ENCODE measurements around the gene KCNIP1.

KCNIP1 gene

DNA sequence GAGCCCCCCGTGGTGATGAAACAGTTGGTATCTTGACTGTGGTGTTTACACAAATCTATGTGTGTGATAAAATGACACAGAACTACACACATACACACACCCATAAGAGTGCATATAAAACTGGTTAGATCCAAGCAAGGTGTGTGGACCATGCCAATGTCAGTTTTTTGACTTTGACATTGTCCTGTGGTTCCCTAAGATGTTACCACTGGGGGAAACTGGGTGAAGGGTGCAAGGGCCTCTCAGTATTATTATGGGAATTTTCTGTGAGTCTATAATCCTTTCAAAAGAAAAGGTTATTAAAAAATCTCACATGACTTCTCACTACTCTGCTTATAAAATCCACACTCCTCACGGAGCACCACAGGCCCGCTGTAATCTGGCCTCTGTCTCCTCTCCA is 13.4 kb upstream of the KCNIP1 start:
- no peak for TF ChIP-seq GATA3 (IDR thresholded peaks at IDR 0.05; ENCODE audit: low read depth, low read length)

DNA sequence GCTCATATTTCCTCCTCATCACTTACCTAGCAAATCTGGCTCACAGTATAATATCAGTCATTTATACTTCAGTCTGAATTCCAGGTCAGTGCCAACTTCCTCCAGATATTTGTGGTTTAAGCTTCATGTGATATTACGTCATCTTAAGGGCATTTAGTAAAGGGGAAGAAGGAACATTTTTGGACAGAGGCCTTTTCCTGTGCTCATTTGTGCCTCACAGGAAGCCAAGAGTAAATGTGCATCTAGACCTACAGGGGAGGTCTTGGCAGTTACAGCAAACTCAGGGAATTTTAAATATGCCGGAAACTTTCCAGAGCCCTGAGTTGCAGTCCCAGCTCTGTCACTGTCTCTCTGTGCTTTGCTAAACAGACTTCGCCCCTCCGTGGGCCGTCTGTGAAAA is 12.3 kb upstream of the KCNIP1 start:
- TF ChIP-seq GATA2 (IDR thresholded peaks at IDR 0.05; ENCODE audit: low read depth, low read length) (no peak), GATA3 (IDR thresholded peaks at IDR 0.05; ENCODE audit: low read depth, low read length) (no peak)

DNA sequence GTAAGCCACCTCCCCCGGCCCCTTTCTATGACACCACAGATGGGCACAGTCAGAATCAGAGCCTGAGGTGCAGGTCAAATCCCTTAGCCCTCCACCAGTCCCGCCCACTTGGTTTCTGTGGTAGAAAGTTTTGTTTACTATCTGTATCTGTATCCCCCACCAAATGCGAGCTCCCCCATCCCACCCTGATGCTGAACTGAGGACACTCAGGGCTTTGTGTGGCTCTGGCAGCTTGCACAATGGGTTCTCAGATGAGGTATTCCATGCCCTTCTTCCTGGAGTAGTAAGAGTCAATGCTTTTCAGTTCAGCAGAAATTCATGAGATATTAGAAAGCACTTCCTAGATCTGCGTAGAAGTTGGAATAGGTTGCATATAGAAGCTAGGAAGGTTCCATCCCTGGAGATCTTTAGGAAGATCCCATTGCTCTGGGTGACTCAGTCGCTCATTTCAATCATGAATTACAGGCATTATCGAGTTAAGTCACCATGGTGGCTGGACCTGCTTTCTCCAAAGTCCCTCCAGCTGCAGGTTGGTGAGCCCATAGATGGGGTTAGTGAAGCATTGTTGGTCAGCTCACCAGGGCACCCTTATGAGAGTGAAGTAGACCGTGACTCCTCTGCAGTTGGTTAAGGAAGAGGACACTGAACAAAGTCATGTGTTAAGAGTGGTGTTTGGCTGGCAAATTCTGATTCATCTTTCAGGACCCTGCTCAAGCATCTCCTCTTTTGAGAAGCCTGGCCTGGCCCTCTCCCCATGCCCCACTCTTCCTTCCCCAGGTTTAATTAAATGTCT is 10.6 kb upstream of the KCNIP1 start:
- TF ChIP-seq GATA3 (IDR thresholded peaks at IDR 0.05; ENCODE audit: low read depth, low read length) (no peak), GATA2 (IDR thresholded peaks at IDR 0.05; ENCODE audit: low read depth, low read length) (no peak)

DNA sequence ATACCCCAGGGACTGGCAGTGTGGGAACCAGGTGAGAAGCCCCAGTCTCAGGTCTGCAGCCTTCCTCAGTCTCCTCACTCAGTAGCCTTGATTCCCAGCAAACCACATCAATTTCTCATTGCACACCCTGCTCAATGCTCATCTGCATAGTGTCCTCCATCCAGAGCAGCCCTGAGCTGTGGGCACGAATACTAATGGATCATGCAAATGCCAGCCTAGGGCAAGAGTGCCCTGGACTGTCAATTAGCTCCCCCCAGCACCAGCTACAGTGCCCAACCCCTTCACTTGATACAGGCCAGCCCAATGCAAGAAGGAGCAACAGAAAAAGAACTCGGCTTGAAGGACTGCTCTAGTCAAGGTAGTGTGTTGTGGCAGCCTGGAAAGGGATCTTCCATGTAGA is 9.8 kb upstream of the KCNIP1 start:
- no peak for TF ChIP-seq GATA3 (IDR thresholded peaks at IDR 0.05; ENCODE audit: low read depth, low read length)
- no peak for TF ChIP-seq GATA2 (IDR thresholded peaks at IDR 0.05; ENCODE audit: low read depth, low read length)

DNA sequence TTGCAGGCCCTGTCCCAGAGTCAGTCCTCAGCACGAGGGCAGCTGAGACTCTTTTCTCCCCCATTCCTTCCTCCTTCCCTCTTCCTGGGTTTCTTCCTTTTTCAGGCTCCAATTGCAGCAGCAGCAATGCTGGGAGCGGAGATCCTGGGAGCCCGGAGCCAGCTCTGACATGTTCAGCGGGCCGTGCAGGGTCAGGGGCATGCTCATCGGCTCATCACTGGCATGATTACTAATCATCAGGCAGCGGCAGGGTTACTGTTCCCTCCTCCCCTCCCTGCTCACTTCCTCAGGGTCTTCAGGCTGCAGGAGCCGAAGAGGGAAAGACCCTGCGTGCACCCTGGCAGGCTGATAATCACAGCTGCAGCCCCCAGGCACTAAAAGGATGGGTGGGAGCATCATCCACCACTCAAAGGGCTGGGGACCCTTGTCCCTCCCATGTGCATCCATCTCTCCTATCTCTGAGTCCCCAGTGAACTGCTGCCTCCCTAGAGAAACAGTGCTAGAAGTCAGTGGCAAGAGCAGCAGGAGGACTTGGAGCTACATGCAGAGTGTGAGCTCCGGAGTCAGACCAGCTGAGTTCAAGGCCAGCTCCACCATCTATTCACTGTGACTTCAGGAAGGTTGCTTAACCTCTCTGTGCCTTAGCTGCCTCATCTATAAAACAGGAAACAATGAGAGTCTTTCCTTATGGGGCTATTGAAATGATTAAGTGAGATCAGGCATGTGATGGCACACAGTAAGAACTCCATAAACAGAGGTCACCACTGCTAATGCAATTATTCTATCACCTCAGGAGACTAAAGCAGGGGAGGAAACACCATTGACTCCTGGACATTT is 7.8 kb upstream of the KCNIP1 start:
- TF ChIP-seq GATA2 (IDR thresholded peaks at IDR 0.05; ENCODE audit: low read depth, low read length) (no peak), GATA3 (IDR thresholded peaks at IDR 0.05; ENCODE audit: low read depth, low read length) (no peak)

DNA sequence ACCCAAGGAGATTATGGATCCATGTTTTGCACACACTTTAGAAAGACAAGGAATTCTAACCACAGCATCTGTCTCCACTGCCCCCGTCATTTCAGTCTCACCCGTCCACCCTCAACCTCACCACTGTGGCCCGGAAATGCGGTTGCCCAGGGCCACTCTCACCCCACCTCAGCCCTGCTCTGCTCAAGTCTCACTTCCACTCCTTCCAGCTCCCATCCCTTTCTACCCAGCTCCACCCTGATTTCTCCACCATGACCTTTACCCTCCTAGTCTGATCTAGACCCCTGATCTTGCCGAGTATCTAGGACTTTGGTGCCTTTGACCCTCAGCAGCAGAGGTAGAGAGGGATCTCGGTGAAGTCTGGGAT is 7.2 kb upstream of the KCNIP1 start:
- TF ChIP-seq GATA3 (IDR thresholded peaks at IDR 0.05; ENCODE audit: low read depth, low read length) (no peak), GATA2 (IDR thresholded peaks at IDR 0.05; ENCODE audit: low read depth, low read length) (no peak)

DNA sequence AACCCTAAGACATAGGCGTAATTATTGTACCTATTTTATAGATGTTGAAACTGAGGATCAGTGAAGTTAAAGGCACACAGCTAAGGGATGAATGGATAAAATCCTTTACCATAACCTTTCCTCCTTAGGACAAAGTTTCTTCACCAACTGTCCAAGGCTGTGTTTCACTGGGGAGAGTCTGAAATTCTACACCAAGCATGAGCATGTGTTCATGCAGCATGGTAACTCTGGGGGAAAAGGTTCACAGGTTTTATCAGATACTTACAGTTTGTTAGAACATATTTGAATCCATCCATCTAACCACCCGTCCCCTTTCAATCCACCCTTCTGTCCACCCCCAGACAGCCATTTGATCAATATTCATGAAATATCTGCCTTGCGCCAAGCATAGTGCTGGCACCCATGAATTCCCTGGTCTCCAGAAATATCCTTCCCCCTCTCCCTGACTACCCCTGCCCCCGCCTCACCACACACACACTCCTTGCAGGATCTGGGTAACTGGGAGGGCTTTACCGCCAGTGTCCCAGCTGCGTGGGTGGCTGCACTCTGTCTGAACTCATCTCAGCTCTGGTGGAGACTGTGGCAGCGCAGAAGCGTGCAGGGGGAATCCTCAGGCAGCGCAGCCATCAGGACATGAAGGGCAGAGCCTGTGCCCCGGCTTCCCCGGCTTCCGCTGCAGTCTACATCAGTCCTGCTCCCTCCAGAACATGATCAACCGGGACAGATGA is 6.3 kb upstream of the KCNIP1 start:
- no peak for TF ChIP-seq GATA2 (IDR thresholded peaks at IDR 0.05; ENCODE audit: low read depth, low read length)
- no peak for TF ChIP-seq GATA3 (IDR thresholded peaks at IDR 0.05; ENCODE audit: low read depth, low read length)

DNA sequence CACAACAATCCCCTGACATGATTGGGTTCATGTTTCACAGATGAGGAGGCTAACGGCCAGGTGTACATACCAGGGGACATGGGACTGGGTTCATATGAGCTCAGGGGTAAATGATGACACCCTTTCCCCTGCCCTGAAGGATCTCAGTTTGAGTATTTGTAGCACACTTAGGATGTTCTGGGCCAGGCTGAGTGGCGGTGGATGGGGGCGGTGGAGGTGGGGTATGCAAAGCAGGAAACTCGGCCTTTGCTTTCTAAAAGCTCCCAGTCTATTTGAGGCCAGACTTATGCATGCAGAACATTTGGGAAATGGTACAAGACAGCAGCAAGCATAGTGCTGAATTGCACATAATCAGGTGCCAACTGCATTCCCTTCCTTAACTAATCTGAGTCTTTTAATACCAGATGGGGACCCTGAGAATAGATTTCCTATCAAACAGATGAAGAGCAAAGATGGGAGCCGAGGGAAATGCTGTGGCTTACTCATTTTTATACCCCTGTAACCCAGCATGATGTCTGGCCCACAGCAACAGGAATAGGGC is 4.9 kb upstream of the KCNIP1 start:
- TF ChIP-seq GATA3 (IDR thresholded peaks at IDR 0.05; ENCODE audit: low read depth, low read length) (no peak), GATA2 (IDR thresholded peaks at IDR 0.05; ENCODE audit: low read depth, low read length) (no peak)

DNA sequence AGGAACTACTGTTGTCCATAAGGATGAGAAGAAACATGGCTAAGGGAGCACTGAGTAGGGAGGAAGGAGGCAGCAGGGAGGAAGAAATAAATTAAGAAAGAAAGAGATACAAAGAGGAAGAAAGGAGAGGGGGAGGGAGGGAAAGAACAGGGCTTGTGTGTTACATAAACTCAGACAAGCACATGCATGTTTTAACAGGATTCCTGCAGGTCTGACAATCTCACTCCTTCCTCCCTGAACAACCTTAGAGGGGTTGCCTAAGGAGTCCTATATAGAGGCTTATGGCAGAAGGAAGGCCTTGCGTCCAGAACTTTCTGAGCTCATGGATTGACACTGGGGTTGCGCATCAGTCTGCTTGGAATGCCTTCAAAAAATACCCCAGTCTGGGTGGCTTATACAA is 4.2 kb upstream of the KCNIP1 start:
- no peak for TF ChIP-seq GATA3 (IDR thresholded peaks at IDR 0.05; ENCODE audit: low read depth, low read length)
- TF ChIP-seq GATA2 (IDR thresholded peaks at IDR 0.05; ENCODE audit: low read depth, low read length): no peak

DNA sequence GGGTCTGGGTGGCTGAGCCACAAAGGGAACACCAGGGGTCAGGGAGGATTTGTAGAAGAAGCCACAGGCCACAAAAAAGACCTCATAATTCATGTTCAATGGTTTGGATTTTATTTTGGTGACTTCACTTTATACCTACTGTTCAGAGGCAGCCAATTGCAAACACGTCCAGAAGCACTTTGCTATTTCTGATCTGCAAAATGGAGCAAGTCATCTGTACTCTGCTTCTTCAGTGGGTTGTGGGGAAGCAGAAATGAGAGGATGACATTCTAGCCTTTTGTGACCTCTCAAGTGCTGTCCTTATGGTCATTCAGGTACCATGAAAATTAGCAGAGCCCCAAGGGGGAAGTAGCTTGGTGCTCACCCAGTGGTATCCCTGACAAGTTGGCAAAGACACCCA is 2.5 kb upstream of the KCNIP1 start:
- TF ChIP-seq GATA2 (IDR thresholded peaks at IDR 0.05; ENCODE audit: low read depth, low read length): no peak
- no peak for TF ChIP-seq GATA3 (IDR thresholded peaks at IDR 0.05; ENCODE audit: low read depth, low read length)

DNA sequence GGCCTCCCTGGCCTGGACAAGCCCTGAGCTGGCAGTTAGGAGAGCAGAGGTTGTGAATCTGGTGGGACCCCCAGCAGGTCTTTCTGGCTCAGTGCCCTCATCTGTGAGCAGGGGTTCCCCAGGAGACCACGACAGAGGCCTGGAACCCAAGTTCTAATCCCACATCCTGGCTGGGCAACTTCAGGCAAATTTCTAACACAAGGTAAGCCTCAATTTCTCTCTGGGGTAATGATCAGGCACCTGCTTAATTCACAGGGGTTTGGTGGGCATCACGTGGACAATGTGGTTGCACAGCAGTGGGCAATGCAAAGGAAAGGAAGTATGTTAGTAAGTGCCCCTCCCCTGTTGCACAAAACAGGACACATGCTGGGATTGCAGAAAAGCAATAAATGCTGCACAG is 1.9 kb upstream of the KCNIP1 start:
- TF ChIP-seq GATA2 (IDR thresholded peaks at IDR 0.05; ENCODE audit: low read depth, low read length): no peak
- no peak for TF ChIP-seq GATA3 (IDR thresholded peaks at IDR 0.05; ENCODE audit: low read depth, low read length)

DNA sequence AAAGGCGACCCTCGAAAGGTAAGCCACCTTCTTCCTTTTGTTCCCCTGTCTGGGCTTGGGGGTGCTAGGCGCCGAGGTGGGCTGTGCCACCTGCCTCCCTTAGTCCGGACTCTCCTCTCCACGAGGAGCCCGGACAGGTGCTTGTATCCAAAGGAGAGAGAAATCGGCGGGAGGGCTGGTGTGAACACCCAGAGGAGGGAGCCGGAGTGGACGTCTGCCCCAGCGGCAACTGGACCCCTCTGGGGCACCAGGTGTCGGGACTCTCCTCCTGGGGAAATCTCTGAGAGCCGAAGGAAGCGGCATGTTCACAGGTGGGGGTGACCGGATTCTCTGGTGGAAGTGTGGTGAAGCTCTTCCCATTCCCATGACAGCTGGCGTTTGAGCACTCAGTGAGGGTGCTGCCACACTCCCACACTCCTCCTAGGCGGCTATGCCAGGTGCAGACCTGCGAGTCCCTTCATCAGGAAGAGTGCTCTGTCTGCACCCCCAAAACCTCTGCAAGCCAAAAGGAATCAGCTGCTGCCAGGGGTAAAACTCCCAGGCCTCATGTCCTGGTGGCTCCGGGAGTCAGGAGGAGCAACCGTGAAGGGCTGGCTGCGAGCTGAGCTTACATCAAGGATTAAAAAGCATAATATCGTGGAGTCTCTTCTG is 921 bp downstream of the KCNIP1 start:
- TF ChIP-seq GATA2 (IDR thresholded peaks at IDR 0.05; ENCODE audit: low read depth, low read length): no peak
- TF ChIP-seq GATA3 (IDR thresholded peaks at IDR 0.05; ENCODE audit: low read depth, low read length): no peak

DNA sequence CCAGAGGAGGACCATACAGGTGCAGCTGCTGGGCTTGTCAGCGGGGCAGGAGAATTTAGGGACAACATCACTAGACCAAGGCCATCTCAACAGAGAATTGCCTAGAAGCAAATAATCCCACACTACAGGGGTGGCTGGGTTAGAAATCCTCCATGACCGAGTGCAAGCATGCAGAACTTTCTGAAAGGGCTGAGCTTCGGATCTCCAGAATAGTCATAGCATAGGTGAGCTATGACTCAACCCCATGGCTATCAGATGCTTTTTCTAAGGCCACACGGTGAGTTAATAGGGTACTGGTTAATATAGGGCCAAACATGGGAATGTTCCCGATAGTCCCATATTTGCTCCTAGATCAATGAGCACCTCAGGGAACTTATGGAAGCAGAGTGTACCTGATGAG is 4.2 kb downstream of the KCNIP1 start:
- TF ChIP-seq GATA3 (IDR thresholded peaks at IDR 0.05; ENCODE audit: low read depth, low read length): no peak
- no peak for TF ChIP-seq GATA2 (IDR thresholded peaks at IDR 0.05; ENCODE audit: low read depth, low read length)

All from SH-SY5Y (cell line).